ENCODE results near the gene SUGCT.

- TF ChIP-seq CTCF (IDR thresholded peaks at IDR 0.05; ENCODE audit: borderline replicate concordance, extremely low read depth, low read length, poor library complexity, severe bottlenecking) (no peak), EZH2 (IDR thresholded peaks at IDR 0.05; ENCODE audit: borderline replicate concordance, low read depth, low read length, severe bottlenecking) (no peak)
Observed at GRCh38 chr7:40165216-40165615, 30.4 kb downstream of the SUGCT start.

All from DND-41 (cell line).